HG03060 (cell line): ENCODE data around the gene BTNL8.

Source experiments
- ATAC-seq: cut with Tn5 transposase; IDR thresholded peaks from one replicate; pipeline ENCODE4 v1.9.1; 2021; ENCODE audit warnings: low read depth, moderate number of reproducible peaks; ENCODE audit not compliant: unreplicated experiment

The BTNL8 gene, protein sequence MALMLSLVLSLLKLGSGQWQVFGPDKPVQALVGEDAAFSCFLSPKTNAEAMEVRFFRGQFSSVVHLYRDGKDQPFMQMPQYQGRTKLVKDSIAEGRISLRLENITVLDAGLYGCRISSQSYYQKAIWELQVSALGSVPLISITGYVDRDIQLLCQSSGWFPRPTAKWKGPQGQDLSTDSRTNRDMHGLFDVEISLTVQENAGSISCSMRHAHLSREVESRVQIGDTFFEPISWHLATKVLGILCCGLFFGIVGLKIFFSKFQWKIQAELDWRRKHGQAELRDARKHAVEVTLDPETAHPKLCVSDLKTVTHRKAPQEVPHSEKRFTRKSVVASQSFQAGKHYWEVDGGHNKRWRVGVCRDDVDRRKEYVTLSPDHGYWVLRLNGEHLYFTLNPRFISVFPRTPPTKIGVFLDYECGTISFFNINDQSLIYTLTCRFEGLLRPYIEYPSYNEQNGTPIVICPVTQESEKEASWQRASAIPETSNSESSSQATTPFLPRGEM

GRCh38 chr5:180898621-180899246, at the start of gene BTNL8:
BTNL8 (plus strand) TSS chr5:180899159; CDS start chr5:180899311, 152 bp downstream.
- no peak for ATAC-seq

GRCh38 chr5:180849827-180850226, 49.1 kb upstream of the BTNL8 start:
- no peak for ATAC-seq

- no peak for ATAC-seq
These were observed 48.4 kb upstream of the BTNL8 start for GRCh38 chr5:180850434-180851078.

DNA sequence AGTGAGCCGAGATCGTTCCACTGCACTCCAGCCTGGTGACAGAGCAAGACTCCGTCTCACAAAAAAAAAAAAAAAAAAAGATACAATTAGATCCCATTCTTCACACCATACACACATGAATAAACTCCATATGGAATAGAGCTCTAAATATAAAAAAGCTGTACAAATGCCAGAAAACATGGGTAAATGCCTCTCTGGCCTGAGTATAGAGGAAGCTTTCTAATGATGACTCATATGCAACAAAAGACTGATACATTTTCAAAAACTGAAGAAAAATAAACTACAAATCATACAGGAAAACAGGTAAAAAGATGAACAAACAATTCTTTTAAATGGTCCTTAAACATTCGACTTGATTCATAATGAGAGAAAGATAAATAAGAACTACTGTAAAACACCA, 46.5 kb upstream of the BTNL8 start:
- ATAC-seq, result no peak

DNA sequence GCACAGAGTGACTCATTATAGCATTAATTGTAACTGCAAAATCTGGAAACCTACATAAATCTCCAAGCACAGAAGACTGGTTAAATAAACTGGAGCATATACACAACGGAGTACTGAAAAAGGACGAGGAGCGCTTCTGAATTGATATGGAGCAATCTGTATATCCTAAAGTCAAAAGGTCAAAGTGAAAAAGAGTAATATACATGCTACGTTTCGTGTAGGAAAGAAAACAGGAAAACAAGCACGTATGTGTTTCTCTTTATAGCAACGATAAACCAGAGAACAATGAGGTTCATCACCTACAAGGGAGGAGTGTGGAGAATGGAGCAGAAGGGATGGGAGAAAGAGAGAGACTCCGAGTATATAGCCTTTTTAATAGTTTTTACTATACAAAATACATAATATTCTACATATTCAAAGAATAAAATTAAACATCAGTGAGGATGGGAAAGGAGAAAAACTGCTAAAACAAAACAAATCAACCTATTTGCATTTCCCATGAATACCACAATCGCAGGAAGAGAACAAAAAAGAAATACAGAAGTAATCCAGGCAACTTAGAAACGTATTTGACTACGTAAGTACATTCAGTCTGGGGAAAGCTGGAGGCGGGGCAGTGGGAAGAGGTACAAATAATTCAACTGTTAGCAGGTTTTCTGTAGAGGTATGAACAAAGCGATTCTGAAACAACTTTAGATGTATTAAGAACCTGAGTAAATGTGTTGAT, 45.7 kb upstream of the BTNL8 start:
- no peak for ATAC-seq

- ATAC-seq, result no peak
These were observed 45.1 kb upstream of the BTNL8 start for GRCh38 chr5:180853848-180854176.

DNA sequence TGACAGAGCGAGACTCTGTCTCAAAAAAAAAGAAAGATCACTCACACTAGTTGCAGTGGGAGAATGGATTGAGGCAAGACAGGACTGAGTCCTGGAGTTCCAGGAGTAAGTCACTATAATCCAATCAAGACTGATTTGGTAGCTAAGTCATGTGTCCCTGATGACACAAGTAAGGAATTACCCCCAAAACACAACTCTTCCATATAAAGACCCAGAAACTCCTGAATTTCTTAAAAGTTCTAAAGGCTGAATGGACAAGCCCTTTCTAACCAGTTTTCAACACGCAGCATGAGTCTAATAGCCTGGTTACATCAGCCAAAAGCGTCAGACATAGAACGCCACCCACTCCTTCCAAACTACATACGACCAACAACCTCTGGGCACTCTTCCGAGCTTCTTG, 40.4 kb upstream of the BTNL8 start:
- ATAC-seq, result no peak

DNA sequence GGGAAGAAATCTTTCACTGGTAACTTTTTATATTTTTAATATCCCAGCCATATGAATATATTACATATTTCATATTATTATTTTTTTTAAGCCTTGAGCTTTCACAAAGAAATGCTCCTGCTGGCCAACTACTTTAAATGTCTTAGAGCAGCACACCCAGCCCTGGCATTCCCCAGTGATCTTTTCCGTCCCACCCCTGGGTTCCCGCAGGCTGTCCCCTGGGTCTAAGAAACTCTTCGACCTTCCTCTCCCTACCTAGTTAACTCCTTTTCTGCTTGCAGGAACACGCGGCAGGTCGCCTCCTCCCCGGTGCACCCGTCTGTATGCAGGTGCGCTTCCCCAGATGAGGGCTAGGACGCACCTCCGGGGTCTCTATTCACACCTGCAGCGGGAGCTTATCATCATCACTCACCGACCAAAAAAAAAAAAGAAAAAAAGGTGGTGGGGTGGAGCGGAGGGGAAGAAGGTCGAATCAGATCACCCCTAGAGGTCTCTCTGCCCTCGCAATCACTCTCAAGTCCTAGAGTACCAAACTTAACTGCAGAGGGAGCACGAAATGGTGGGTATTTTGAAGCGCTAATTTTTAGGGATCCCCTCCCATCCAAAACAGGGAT, 38.6 kb upstream of the BTNL8 start:
- ATAC-seq, result peak; percentile 51

- ATAC-seq, result peak; percentile 39
These were observed 37.8 kb upstream of the BTNL8 start, which contains the start of gene ZFP62 for GRCh38 chr5:180860887-180861822. ZFP62 (minus strand) TSS chr5:180861276; CDS start chr5:180861219, 57 bp downstream.

DNA sequence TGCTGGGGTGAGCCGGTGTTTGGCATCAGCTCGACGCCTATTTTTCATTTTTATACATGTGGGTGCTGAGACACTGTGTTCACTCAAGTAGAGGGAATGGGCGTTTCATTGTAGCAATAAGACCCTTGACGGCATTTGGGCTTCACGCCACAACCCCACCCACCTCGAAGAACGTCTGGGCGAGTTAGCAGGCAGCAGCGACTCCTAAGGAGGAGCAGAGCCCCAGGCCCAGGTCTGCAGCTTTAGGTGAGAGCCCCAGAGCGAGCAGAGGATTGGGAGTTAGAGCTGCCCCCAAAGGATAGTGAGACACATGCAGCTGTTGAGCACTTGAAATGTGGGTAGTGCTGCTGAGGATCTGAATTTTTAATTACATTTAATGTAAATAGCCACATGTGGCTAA, 36.3 kb upstream of the BTNL8 start:
- ATAC-seq, result no peak

GRCh38 chr5:180865981-180866695, 32.8 kb upstream of the BTNL8 start:
- no peak for ATAC-seq

- ATAC-seq, result no peak
These were observed 32.0 kb upstream of the BTNL8 start for GRCh38 chr5:180866985-180867384.

GRCh38 chr5:180868960-180869359, 30.0 kb upstream of the BTNL8 start:
- ATAC-seq, result no peak

DNA sequence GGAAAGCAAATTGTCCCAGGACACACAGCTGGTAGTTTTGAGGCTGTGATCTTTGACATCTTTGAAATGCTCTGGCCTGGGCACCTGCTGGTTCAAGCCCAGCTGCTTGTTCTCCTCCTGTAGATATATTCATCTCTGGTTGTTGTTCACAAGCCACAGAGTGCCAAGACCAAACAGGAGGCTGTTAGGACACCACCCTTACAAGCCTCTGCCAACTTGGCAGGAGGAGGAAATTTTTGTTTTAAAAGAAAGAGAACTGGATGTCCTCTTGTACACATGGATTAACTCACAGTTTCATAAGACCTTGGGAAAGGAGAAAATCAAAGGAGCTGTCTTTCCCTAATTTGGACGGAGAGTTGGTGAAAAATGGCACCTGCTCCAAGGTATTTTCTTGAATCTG, 29.4 kb upstream of the BTNL8 start:
- no peak for ATAC-seq

- no peak for ATAC-seq
These were observed 28.5 kb upstream of the BTNL8 start for GRCh38 chr5:180870276-180871068.

DNA sequence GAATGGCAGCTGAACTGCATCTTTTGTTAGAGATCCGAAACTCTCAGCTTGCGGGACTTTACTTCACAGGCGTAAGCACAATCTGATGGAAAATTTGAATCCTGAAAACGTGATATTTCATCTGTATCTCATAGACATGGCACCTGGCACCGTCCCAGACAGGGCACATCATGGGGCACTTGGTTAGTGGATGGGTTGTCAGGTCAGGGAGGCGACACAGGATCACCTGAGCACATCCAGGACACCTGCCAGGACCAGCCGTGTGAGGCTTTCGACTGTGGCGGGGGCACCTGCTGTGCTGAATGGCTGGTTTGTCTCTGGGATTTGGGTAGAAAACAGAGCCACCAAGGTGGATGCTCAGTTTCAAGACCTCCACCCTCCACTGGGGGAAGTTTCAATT, 26.5 kb upstream of the BTNL8 start:
- no peak for ATAC-seq

- ATAC-seq, result no peak
These were observed 25.1 kb upstream of the BTNL8 start for GRCh38 chr5:180873615-180874520.
